Hepatocyte (in vitro differentiated cells): ENCODE measurements around the gene RARB.

Experiments used
- EZH2 ChIP-seq: fragments of 200-600 bp; sonication (generic); IDR thresholded peaks from 2 replicates; pipeline ENCODE4 v1.6.1; 2016; ENCODE audit warnings: antibody characterized with exemption, mild to moderate bottlenecking, borderline replicate concordance
- TF ChIP-seq, protein P1 (sequence below): fragments of 200-600 bp; sonication (generic); IDR thresholded peaks from 2 replicates; pipeline ENCODE4 v1.5.1; 2016; ENCODE audit warnings: antibody characterized with exemption, mild to moderate bottlenecking; ENCODE audit not compliant: poor library complexity

DNA sequence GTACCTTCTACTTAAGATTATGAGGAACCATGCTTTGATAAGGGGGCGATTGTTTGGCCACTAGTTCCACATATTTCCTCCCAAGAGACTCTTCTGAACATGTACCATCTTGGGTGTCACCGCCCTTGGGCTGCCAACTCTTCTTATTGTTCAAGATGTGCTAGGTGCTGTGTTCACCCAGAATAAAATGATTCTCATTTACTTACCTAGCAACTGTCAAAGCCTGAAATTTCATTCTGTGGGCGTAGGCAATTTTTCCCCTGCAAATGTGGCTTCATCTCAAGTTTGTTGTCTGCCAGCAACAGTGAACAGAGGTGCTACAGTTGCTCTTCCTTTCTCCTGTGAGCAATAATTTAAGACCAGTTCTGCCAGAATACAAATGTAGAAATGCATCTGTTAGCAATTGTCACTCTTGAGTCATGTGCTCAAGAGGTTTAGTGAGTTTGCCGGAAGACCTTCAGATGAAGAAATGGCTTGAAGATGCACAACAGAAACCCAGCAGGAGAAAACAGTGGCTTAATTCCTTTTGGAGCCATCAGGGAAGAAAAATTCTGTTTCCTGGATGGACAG is 41.3 kb upstream of the RARB start:
- TF ChIP-seq, protein P1, sequence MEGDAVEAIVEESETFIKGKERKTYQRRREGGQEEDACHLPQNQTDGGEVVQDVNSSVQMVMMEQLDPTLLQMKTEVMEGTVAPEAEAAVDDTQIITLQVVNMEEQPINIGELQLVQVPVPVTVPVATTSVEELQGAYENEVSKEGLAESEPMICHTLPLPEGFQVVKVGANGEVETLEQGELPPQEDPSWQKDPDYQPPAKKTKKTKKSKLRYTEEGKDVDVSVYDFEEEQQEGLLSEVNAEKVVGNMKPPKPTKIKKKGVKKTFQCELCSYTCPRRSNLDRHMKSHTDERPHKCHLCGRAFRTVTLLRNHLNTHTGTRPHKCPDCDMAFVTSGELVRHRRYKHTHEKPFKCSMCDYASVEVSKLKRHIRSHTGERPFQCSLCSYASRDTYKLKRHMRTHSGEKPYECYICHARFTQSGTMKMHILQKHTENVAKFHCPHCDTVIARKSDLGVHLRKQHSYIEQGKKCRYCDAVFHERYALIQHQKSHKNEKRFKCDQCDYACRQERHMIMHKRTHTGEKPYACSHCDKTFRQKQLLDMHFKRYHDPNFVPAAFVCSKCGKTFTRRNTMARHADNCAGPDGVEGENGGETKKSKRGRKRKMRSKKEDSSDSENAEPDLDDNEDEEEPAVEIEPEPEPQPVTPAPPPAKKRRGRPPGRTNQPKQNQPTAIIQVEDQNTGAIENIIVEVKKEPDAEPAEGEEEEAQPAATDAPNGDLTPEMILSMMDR: no peak
- no peak for TF ChIP-seq EZH2
